Esophagus (tissue), 2 donors: ENCODE results near the gene DHX35. TPM values are rescaled to one million over a fixed set of nuclear protein-coding genes. Genes with fewer than 3 reads are reported as not detected.
A peak's percentile ranks its signal among the peaks of the same experiment; 100 is the strongest.

Experiments
- H3K27ac ChIP-seq, 2 donors: one replicate each; pipeline ENCODE4 v1.5.1; 2013; ENCODE audit warnings: low read depth in 2 of 2, mild to moderate bottlenecking in 2 of 2, inconsistent platforms in 1 of 2, low read length in 1 of 2, moderate library complexity in 1 of 2
- H3K27me3 ChIP-seq, 2 donors: one replicate each; pipeline ENCODE4 v1.6.1; 2013; ENCODE audit warnings: low read length in 2 of 2, control low read depth in 1 of 2, mild to moderate bottlenecking in 1 of 2; ENCODE audit not compliant: insufficient read depth in 2 of 2, control insufficient read depth in 1 of 2
- H3K36me3 ChIP-seq, 2 donors: one replicate each; pipeline ENCODE4 v1.6.1; 2013; ENCODE audit warnings: low read length in 1 of 2; ENCODE audit not compliant: control insufficient read depth in 2 of 2, insufficient read depth in 2 of 2
- H3K4me1 ChIP-seq, 2 donors: one replicate each; pipeline ENCODE4 v1.6.1; 2013; ENCODE audit warnings: low read length in 1 of 2; ENCODE audit not compliant: control insufficient read depth in 2 of 2, insufficient read depth in 2 of 2
- H3K4me3 ChIP-seq, 2 donors: one replicate each; pipeline ENCODE4 v1.5.1; 2013; ENCODE audit warnings: low read length in 2 of 2, mild to moderate bottlenecking in 2 of 2, low read depth in 1 of 2, moderate library complexity in 1 of 2
- H3K9me3 ChIP-seq, 2 donors: one replicate each; pipeline ENCODE4 v1.6.1; 2013; ENCODE audit warnings: mild to moderate bottlenecking in 2 of 2, low read depth in 1 of 2, low read length in 1 of 2, moderate library complexity in 1 of 2; ENCODE audit not compliant: control insufficient read depth in 2 of 2, insufficient read depth in 1 of 2
- WGBS, 2 donors: extraction: QIAGEN DNeasy Blood & Tissue Kit; methylation state at CpG; one replicate each; pipeline ENCODE4 v1.1.7; 2013; 5-methylcytosine and 5-hydroxymethylcytosine counted together
- polyA plus RNA-seq, 2 donors: library from polyadenylated mRNA; stranded (reverse); fragments of 200-250 nt; gene quantifications; one replicate each; pipeline ENCODE4 v1.2.3, GENCODE V29; 2013
- donor health status: healthy with polysubstance abuse.
- donor health status: Bipolar disorder and iron deficiency.

DHX35 gene
- polyA plus RNA-seq, 2 donors: 6.5 to 9.6 TPM

GRCh38 chr20:38969708-38970107, 7.6 kb downstream of the DHX35 start:
- 73 to 82% methylated on average over 4 of the region's 4 CpGs for WGBS, 2 donors

GRCh38 chr20:38970302-38970701, 8.2 kb downstream of the DHX35 start:
- Histone ChIP-seq H3K27ac (peak overlapping the region; percentile 55 to 71), H3K4me3 (no peak overlapping the region), H3K4me1 (peaks cover 0 to 9% of the 10 kb centered on the region in 2 donors), H3K27me3 (no peaks in the 10 kb centered on the region), H3K9me3 (no peaks in the 10 kb centered on the region), H3K36me3 (peaks cover 3 to 5% of the 10 kb centered on the region in 2 donors)
- 83% methylated on average over 1 of the region's 1 CpG for WGBS, 2 donors

More at GRCh38 chr20:38969708-38970107, 7.6 kb downstream of the DHX35 start:
- Histone ChIP-seq H3K4me3 (no peak overlapping the region), H3K27me3 (no peaks in the 10 kb centered on the region), H3K4me1 (peaks cover 0 to 9% of the 10 kb centered on the region in 2 donors), H3K27ac (peak overlapping the region; percentile 55 to 57), H3K9me3 (no peaks in the 10 kb centered on the region), H3K36me3 (peaks cover 3 to 5% of the 10 kb centered on the region in 2 donors)

- Histone ChIP-seq H3K4me1 (peaks cover 2 to 3% of the 10 kb centered on the region in 2 donors), H3K36me3 (peaks cover 3 to 5% of the 10 kb centered on the region in 2 donors), H3K4me3 (no peak overlapping the region), H3K27ac (no peak overlapping the region), H3K9me3 (no peaks in the 10 kb centered on the region), H3K27me3 (no peaks in the 10 kb centered on the region)
Observed at GRCh38 chr20:38973107-38973506, 11.0 kb downstream of the DHX35 start.

GRCh38 chr20:38973645-38974044, 11.5 kb downstream of the DHX35 start:
- no peaks in the 10 kb centered on the region for H3K27me3 ChIP-seq
- peaks cover 3 to 5% of the 10 kb centered on the region in 2 donors for H3K36me3 ChIP-seq
- 28 to 50% methylated on average over 5 of the region's 5 CpGs for WGBS, 2 donors
- peaks cover 2% of the 10 kb centered on the region in 2 donors for H3K4me1 ChIP-seq
- peak overlapping the region; percentile 31 to 55 for H3K27ac ChIP-seq
- H3K4me3 ChIP-seq: no peak overlapping the region
- no peaks in the 10 kb centered on the region for H3K9me3 ChIP-seq

- no peaks in the 10 kb centered on the region for H3K27me3 ChIP-seq
- H3K9me3 ChIP-seq: no peaks in the 10 kb centered on the region
- H3K4me3 ChIP-seq: no peak overlapping the region
- no peaks in the 10 kb centered on the region for H3K36me3 ChIP-seq
- peaks cover 0 to 2% of the 10 kb centered on the region in 2 donors for H3K4me1 ChIP-seq
- WGBS, 2 donors: 60 to 68% methylated on average over 2 of the region's 2 CpGs
- peak overlapping the region in 1 of 2 donors; percentile 33 for H3K27ac ChIP-seq
Observed at GRCh38 chr20:38975539-38976120, 13.5 kb downstream of the DHX35 start.

GRCh38 chr20:38979434-38979833, 17.3 kb downstream of the DHX35 start:
- H3K4me3 ChIP-seq: no peak overlapping the region
- H3K36me3 ChIP-seq: no peaks in the 10 kb centered on the region
- 91% methylated on average over 2 of the region's 2 CpGs for WGBS, 2 donors
- peaks cover 0 to 2% of the 10 kb centered on the region in 2 donors for H3K4me1 ChIP-seq
- no peaks in the 10 kb centered on the region for H3K27me3 ChIP-seq
- H3K27ac ChIP-seq: no peak overlapping the region
- no peaks in the 10 kb centered on the region for H3K9me3 ChIP-seq

- peaks cover 0 to 2% of the 10 kb centered on the region in 2 donors for H3K4me1 ChIP-seq
- 82 to 83% methylated on average over 3 of the region's 3 CpGs for WGBS, 2 donors
- no peak overlapping the region for H3K27ac ChIP-seq
Observed at GRCh38 chr20:38979842-38980241, 17.7 kb downstream of the DHX35 start.

GRCh38 chr20:38982291-38982690, 20.1 kb downstream of the DHX35 start:
- Histone ChIP-seq H3K27ac (no peak overlapping the region), H3K4me1 (peaks cover 0 to 3% of the 10 kb centered on the region in 2 donors), H3K4me3 (no peak overlapping the region), H3K36me3 (no peaks in the 10 kb centered on the region), H3K27me3 (no peaks in the 10 kb centered on the region), H3K9me3 (no peaks in the 10 kb centered on the region)
- 93 to 96% methylated on average over 1 of the region's 1 CpG for WGBS, 2 donors

More at GRCh38 chr20:38979842-38980241, 17.7 kb downstream of the DHX35 start:
- no peaks in the 10 kb centered on the region for H3K36me3 ChIP-seq
- H3K27me3 ChIP-seq: no peaks in the 10 kb centered on the region
- H3K4me3 ChIP-seq: no peak overlapping the region
- H3K9me3 ChIP-seq: no peaks in the 10 kb centered on the region

- Histone ChIP-seq H3K4me3 (no peak overlapping the region), H3K27ac (peak overlapping the region; percentile 60 to 68), H3K27me3 (no peaks in the 10 kb centered on the region), H3K4me1 (peaks cover 0 to 3% of the 10 kb centered on the region in 2 donors), H3K9me3 (no peaks in the 10 kb centered on the region), H3K36me3 (no peaks in the 10 kb centered on the region)
- WGBS, 2 donors: 64 to 66% methylated on average over 4 of the region's 4 CpGs
Observed at GRCh38 chr20:38985060-38985459, 22.9 kb downstream of the DHX35 start.

- H3K4me1 ChIP-seq: peaks cover 0 to 3% of the 10 kb centered on the region in 2 donors
- 31 to 43% methylated on average over 1 of the region's 1 CpG for WGBS, 2 donors
- H3K27ac ChIP-seq: peak overlapping the region in 1 of 2 donors; percentile 21
- no peaks in the 10 kb centered on the region for H3K9me3 ChIP-seq
- no peaks in the 10 kb centered on the region for H3K36me3 ChIP-seq
- no peaks in the 10 kb centered on the region for H3K27me3 ChIP-seq
- H3K4me3 ChIP-seq: no peak overlapping the region
Observed at GRCh38 chr20:38985603-38986170, 23.5 kb downstream of the DHX35 start.
